GM12878 (cell line): ENCODE data around the gene SMIM27. TPM values are rescaled to one million over a fixed set of nuclear protein-coding genes. Genes with fewer than 3 reads are reported as not detected.

Source experiments
- ATAC-seq: fragments of 200-7000 bp; cut with Tn5 transposase; 3 replicates; pipeline ENCODE4 v1.9.1; 2020; ENCODE audit warnings: mild to moderate bottlenecking, moderate library complexity
- BruUV-seq: library from RNA; stranded (reverse); fragments of 400-500 nt; replicated peaks from 2 replicates; lab custom pipeline; 2021; lab: Mats Ljungman, UMichigan
- CTCF ChIA-PET: fragments of 300-600 bp; sonication (Branson Sonifier 250); formaldehyde crosslinking; extraction: SDS; loops from one replicate; lab custom pipeline; 2021; ENCODE audit warnings: inconsistent platforms; lab: Yijun Ruan, JAX
- POLR2A ChIA-PET: fragments of 350-600 bp; formaldehyde crosslinking; extraction: SDS; loops from one replicate; lab custom pipeline; 2021; ENCODE audit warnings: inconsistent platforms; lab: Charles Lee
- RAD21 ChIA-PET: fragments of 300-600 bp; sonication (Branson Sonifier 250); formaldehyde crosslinking; loops from one replicate; lab custom pipeline; 2023; ENCODE audit warnings: antibody characterized with exemption; ENCODE audit not compliant: unreplicated experiment; lab: Charles Lee
- SMC1A ChIA-PET: fragments of 300-600 bp; sonication (Branson Sonifier 250); formaldehyde crosslinking; loops from one replicate; lab custom pipeline; 2023; ENCODE audit not compliant: unreplicated experiment, uncharacterized antibody; lab: Charles Lee
- DNase-seq: peaks from one replicate; pipeline ENCODE4 v3.0.0-alpha.2; 2011; ENCODE audit warnings: low read depth, low spot score
- FAIRE-seq: peaks from 3 replicates; lab custom pipeline; 2011; peaks lifted over from hg19 to GRCh38; lab: Jason Lieb, UNC
- H2AFZ ChIP-seq: 2 replicates; pipeline ENCODE4 v1.6.0; 2011; ENCODE audit warnings: low read depth, low read length, control low read depth; ENCODE audit not compliant: control insufficient read depth
- H3K27ac ChIP-seq: 2 replicates; pipeline ENCODE4 v1.5.1; 2011; ENCODE audit warnings: control low read depth; ENCODE audit not compliant: control insufficient read depth, insufficient read depth
- H3K27me3 ChIP-seq, 2 experiments: replicated peaks in 1 of 2; 2 replicates each; pipeline versions ENCODE4 v1.6.0 to v1.6.1; 2011; ENCODE audit warnings: low read length in 1 of 2; ENCODE audit not compliant: control insufficient read depth in 2 of 2, insufficient read depth in 2 of 2
- H3K36me3 ChIP-seq, 2 experiments: 2 replicates each; pipeline ENCODE4 v1.5.1; 2011; ENCODE audit warnings: low read length in 1 of 2; ENCODE audit not compliant: control insufficient read depth in 2 of 2, insufficient read depth in 2 of 2
- H3K4me1 ChIP-seq: 2 replicates; pipeline ENCODE4 v1.6.1; 2011; ENCODE audit warnings: mild to moderate bottlenecking, low read length, moderate library complexity, mixed read lengths; ENCODE audit not compliant: control insufficient read depth, insufficient read depth
- H3K4me2 ChIP-seq: 2 replicates; pipeline ENCODE4 v1.6.0; 2011; ENCODE audit warnings: control low read depth; ENCODE audit not compliant: control insufficient read depth, insufficient read depth
- H3K4me3 ChIP-seq: fragments of 200-600 bp; sonication (generic); 2 replicates; pipeline ENCODE4 v1.5.1; 2016
- H3K79me2 ChIP-seq: 2 replicates; pipeline ENCODE4 v1.6.0; 2011; ENCODE audit warnings: low read length; ENCODE audit not compliant: control insufficient read depth, insufficient read depth
- H3K9ac ChIP-seq: 2 replicates; pipeline ENCODE4 v1.8.0; 2011; ENCODE audit warnings: low read length, control low read depth, mixed read lengths; ENCODE audit not compliant: control insufficient read depth, insufficient read depth
- H3K9me3 ChIP-seq: replicated peaks from 3 replicates; pipeline ENCODE4 v1.5.1; 2011; ENCODE audit warnings: mild to moderate bottlenecking, low read length; ENCODE audit not compliant: control insufficient read depth, insufficient read depth
- H4K20me1 ChIP-seq: 2 replicates; pipeline ENCODE4 v1.6.0; 2011; ENCODE audit not compliant: control insufficient read depth, insufficient read depth
- BCLAF1 ChIP-seq: fragments of 450-650 bp; IDR thresholded peaks from 2 replicates; pipeline ENCODE4 v1.6.1; 2017; ENCODE audit warnings: antibody characterized with exemption, mild to moderate bottlenecking, moderate library complexity
- EED ChIP-seq: sonication (generic); IDR thresholded peaks from 2 replicates; pipeline ENCODE4 v1.6.1; 2016; ENCODE audit warnings: antibody characterized with exemption, low read depth
- HDGF ChIP-seq: fragments of 450-650 bp; IDR thresholded peaks from 2 replicates; pipeline ENCODE4 v1.6.1; 2016; ENCODE audit warnings: antibody characterized with exemption
- MYC ChIP-seq: IDR thresholded peaks from 2 replicates; pipeline ENCODE4 v1.6.1; 2011; ENCODE audit warnings: mild to moderate bottlenecking, low read length, moderate library complexity, inconsistent platforms; ENCODE audit not compliant: insufficient read depth, insufficient replicate concordance, insufficient read length, severe bottlenecking
- NR2F1 ChIP-seq: fragments of 450-650 bp; conservative IDR thresholded peaks from 2 replicates; pipeline ENCODE4 v1.6.1; 2017; ENCODE audit warnings: mild to moderate bottlenecking
- NRF1 ChIP-seq: conservative IDR thresholded peaks from 2 replicates; pipeline ENCODE4 v1.6.1; 2011; ENCODE audit warnings: mild to moderate bottlenecking, low read depth, low read length, improper control_type of control experiment
- SMC3 ChIP-seq: IDR thresholded peaks from 2 replicates; pipeline ENCODE4 v1.6.1; 2011; ENCODE audit warnings: low read length, improper control_type of control experiment, borderline replicate concordance
- ZNF207 ChIP-seq: fragments of 450-650 bp; IDR thresholded peaks from 2 replicates; pipeline ENCODE4 v1.6.1; 2014; ENCODE audit warnings: antibody characterized with exemption, mild to moderate bottlenecking, borderline replicate concordance
- WGBS: methylation state at CpG from one replicate; pipeline ENCODE4 v1.1.6; 2016; ENCODE audit warnings: low lambda C conversion rate; ENCODE audit not compliant: insufficient replicate concordance, insufficient coverage; ENCODE audit errors: missing lambda C conversion rate; 5-methylcytosine and 5-hydroxymethylcytosine counted together
- in situ Hi-C: fragments of 300-500 bp; cut with MboI; formaldehyde crosslinking; loops from 9 replicates; pipeline ENCODE4 v1.14.3; 2018; ENCODE audit warnings: mixed read lengths
- intact Hi-C: fragments of 100-400 bp; cut with micrococcal nuclease; formaldehyde crosslinking; loops from one replicate; pipeline ENCODE4 v1.14.2; 2022; ENCODE audit not compliant: unreplicated experiment
- polyA plus RNA-seq, 11 experiments: library from polyadenylated mRNA; depleted of rRNA in 4 of 11; unstranded in 6 of 11; stranded (reverse) in 5 of 11; fragments of >200 nt; fragmentation: Nextera tagmentation in 4 of 11; fragmentation: Illumina TruSeq in 1 of 11; extraction: Ambion mirVana in 4 of 11; extraction: Trizol in 1 of 11; gene quantifications; 1 replicate in 1 of 11; 2 replicates in 10 of 11; pipeline versions ENCODE4 v1.2.1 to v1.2.3, GENCODE V29; 2011 to 2016; ENCODE audit warnings: inconsistent platforms in 2 of 11, missing spikeins in 2 of 11, low read depth in 1 of 11
- total RNA-seq, 4 experiments: library from RNA; depleted of rRNA in 3 of 4; stranded (reverse); fragments of >200 nt in 3 of 4; fragmentation: Illumina TruSeq in 1 of 4; extraction: Trizol in 1 of 4; gene quantifications; 2 replicates each; pipeline versions ENCODE4 v1.2.1 to v1.2.3, GENCODE V29; 2013 to 2021

The SMIM27 gene
- total and polyA plus RNA-seq, 10 of the 15 experiments (the other 5 are each of a cell fraction or from before 2014, with no cell fraction given) = 12.2 to 47.3 (median 26.5) TPM

GRCh38 chr9:32533336-32533735, 18.8 kb upstream of the SMIM27 start:
- FAIRE-seq = no peak
- no TSS peak for BruUV-seq
- 98% methylated on average over 6 of the region's 6 CpGs for WGBS
- ChIA-PET POLR2A (no interaction called here), RAD21 (no interaction called here), SMC1A (no interaction called here), CTCF (interaction anchor here (1.8 kb wide), 1 partner anchor 46 kb away, joined by 5 read pairs; no protein-coding TSS in a partner anchor)
- no peaks in the 10 kb centered on the region for H3K27me3 ChIP-seq
- TF ChIP-seq BCLAF1 (no peak), HDGF (no peak), MYC (no peak), EED (no peak), NRF1 (no peak), SMC3 (no peak), NR2F1 (no peak), ZNF207 (no peak)
- no peaks in the 10 kb centered on the region for H3K79me2 ChIP-seq
- no peak overlapping the region for H3K4me2 ChIP-seq
- H3K4me1 ChIP-seq = no peaks in the 10 kb centered on the region
- in situ Hi-C loops = no loop called here
- ATAC-seq = no peak
- DNase-seq = no peak
- no peak overlapping the region for H2AFZ ChIP-seq
- no peaks in the 10 kb centered on the region for H4K20me1 ChIP-seq
- no peaks in the 10 kb centered on the region; the same call in 2 of the 3 replicates for H3K9me3 ChIP-seq
- H3K36me3 ChIP-seq = no peaks in the 10 kb centered on the region
- no peak overlapping the region for H3K27ac ChIP-seq
- H3K9ac ChIP-seq = no peak overlapping the region
- no peak overlapping the region for H3K4me3 ChIP-seq
- intact Hi-C loops = no loop called here
